Brain microvascular endothelial cell (primary cell): Measurements from ENCODE around the gene CA10.

Source experiments
- DNase-seq: peaks from one replicate; pipeline ENCODE4 v3.0.0-alpha.2; 2020
- H3K27ac ChIP-seq: fragments of 250-450 bp; sonication (Bioruptor Pico); 2 replicates; pipeline ENCODE4 v1.5.1; 2020; ENCODE audit warnings: mild to moderate bottlenecking, moderate library complexity
- H3K27me3 ChIP-seq: fragments of 250-450 bp; sonication (Bioruptor Pico); replicated peaks from 2 replicates; pipeline ENCODE4 v1.5.1; 2020; ENCODE audit warnings: mild to moderate bottlenecking
- H3K36me3 ChIP-seq: fragments of 250-450 bp; sonication (Bioruptor Pico); replicated peaks from 2 replicates; pipeline ENCODE4 v1.5.1; 2020; ENCODE audit warnings: mild to moderate bottlenecking
- H3K4me3 ChIP-seq: 2 replicates; pipeline ENCODE4 v1.5.1; 2011; ENCODE audit warnings: low read depth, mild to moderate bottlenecking, control low read depth, low read length, moderate library complexity
- CTCF ChIP-seq: IDR thresholded peaks from 2 replicates; pipeline ENCODE4 v1.5.1; 2011; ENCODE audit warnings: low read depth, mild to moderate bottlenecking, moderate library complexity, low read length, control low read depth, inconsistent platforms; ENCODE audit errors: missing control alignments
- in situ Hi-C: cut with HindIII; loops from 2 replicates; pipeline ENCODE4 v1.10.0; 2017; ENCODE audit warnings: low sequenced_read_pairs, low pct_ligation_motif_present

The CA10 gene

GRCh38 chr17:51935477-51935876 lies 223.0 kb downstream of the CA10 start:
- DNase-seq, result no peak
- in situ Hi-C loops, result no loop called here

GRCh38 chr17:51933647-51934046 lies 224.9 kb downstream of the CA10 start:
- H3K27ac ChIP-seq, result no peak overlapping the region
- in situ Hi-C loops, result no loop called here
- H3K4me3 ChIP-seq, result no peak overlapping the region
- H3K27me3 ChIP-seq, result no peaks in the 10 kb centered on the region
- TF ChIP-seq CTCF, result no peak
- H3K36me3 ChIP-seq, result no peaks in the 10 kb centered on the region
- DNase-seq, result no peak

More at GRCh38 chr17:51935477-51935876, 223.0 kb downstream of the CA10 start:
- Histone ChIP-seq H3K27me3 (no peaks in the 10 kb centered on the region), H3K4me3 (no peak overlapping the region), H3K27ac (no peak overlapping the region), H3K36me3 (no peaks in the 10 kb centered on the region)
- TF ChIP-seq CTCF, result no peak

GRCh38 chr17:51926448-51926847 lies 232.1 kb downstream of the CA10 start:
- in situ Hi-C loops, result no loop called here
- TF ChIP-seq CTCF, result no peak

GRCh38 chr17:51921500-51921899 lies 237.0 kb downstream of the CA10 start:
- Histone ChIP-seq H3K36me3 (no peaks in the 10 kb centered on the region), H3K27me3 (no peaks in the 10 kb centered on the region), H3K27ac (no peak overlapping the region), H3K4me3 (no peak overlapping the region)
- TF ChIP-seq CTCF, result no peak
- DNase-seq, result no peak
- in situ Hi-C loops, result no loop called here

More at GRCh38 chr17:51926448-51926847, 232.1 kb downstream of the CA10 start:
- no peak for DNase-seq
- Histone ChIP-seq H3K27ac (no peak overlapping the region), H3K36me3 (no peaks in the 10 kb centered on the region), H3K27me3 (no peaks in the 10 kb centered on the region), H3K4me3 (no peak overlapping the region)

- in situ Hi-C loops, result no loop called here
- no peaks in the 10 kb centered on the region for H3K36me3 ChIP-seq
- no peak overlapping the region for H3K27ac ChIP-seq
- no peak overlapping the region for H3K4me3 ChIP-seq
- DNase-seq, result no peak
- H3K27me3 ChIP-seq, result no peaks in the 10 kb centered on the region
- no peak for TF ChIP-seq CTCF
Measured at GRCh38 chr17:51914577-51914976, 243.9 kb downstream of the CA10 start.

- Histone ChIP-seq H3K36me3 (no peaks in the 10 kb centered on the region), H3K4me3 (no peak overlapping the region), H3K27me3 (no peaks in the 10 kb centered on the region), H3K27ac (no peak overlapping the region)
- in situ Hi-C loops, result no loop called here
- TF ChIP-seq CTCF, result no peak
- no peak for DNase-seq
Measured at GRCh38 chr17:51913491-51914205, 244.9 kb downstream of the CA10 start.
